ENCODE measurements around the gene RRBP1.
"Not testable (repeated sequence)": the region's sequence is repeated elsewhere in the genome, so short reads cannot be mapped to it uniquely, and the experiment has no call there.

Gene RRBP1

DNA sequence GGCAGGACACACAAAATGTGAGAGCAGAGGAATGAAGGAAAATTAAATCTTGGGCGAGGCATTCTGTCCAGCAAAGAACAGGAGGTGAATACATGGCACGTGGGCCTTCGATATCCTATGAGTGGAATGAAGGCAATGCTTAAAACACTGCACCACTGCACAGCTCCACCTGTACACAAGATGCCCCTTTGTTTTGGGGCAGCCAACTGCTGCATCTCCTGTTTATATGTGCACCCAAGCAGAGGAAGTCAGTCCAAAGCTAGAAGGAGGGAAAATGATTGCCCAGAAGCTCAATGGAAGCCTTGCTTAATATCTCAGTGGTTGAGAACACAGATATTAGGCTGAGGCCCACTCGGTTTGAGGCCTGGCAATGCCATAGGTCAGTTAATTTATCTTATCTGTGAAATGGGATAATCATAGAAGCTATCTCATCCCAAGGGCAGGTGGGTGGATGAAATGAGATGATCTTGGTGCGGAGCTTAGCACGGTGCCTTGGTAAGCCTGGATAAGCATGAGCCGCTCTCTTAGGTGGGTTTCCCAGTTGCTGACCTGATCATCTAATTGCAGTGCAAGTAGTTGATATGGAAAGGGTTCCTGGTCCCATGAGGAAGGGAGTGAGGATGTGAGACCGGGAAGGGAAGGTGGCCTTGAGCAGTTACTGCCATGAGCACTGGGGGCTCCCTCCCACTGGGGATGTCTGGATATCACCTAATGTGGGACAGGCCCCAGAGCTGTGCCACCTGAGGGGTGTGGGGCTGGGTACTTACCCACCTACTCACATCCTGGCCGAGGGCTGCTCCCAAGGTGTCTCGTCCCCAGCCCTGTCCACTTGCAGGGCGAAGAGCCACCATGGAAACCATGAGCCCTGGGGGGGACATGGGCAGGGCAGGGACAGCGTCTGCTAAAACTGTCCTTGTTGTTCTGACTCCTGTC is 27.6 kb upstream of the RRBP1 start:
- no peak for DNase-seq (ENCODE audit: low read depth in 2 of 2)

DNA sequence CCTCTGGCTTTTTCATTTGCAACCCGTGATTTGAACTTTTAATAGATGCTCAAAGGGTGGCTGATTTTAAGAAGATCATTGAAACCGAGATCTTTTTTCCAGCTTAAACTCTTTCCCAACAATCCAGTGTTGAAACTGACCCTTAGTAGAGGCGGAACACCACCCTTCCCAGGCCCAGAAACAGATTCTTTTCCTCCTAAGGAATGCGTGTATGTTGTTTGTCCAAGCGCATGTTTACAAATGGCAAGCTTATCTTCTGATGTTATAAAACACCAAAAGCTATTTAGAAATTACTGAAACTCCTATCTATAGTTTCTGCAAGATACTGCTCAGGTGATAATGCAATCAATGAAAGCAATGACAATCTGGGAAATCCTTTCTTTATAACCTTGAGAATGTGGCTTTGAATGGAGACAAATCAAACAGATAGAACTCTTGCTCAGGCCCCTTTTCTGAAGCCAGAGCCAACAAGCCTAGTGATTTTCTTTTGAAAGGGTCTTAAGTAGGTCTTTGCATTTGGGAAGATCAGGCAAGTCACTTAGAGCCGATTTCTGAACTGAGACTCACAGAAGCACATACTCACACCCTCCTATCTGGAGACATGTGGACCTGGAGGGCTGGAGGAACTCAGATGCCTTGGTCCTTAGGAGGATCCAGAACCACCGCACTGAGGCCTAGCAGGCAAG is 26.8 kb upstream of the RRBP1 start:
- no peak for DNase-seq (ENCODE audit: low read depth in 2 of 2)

DNA sequence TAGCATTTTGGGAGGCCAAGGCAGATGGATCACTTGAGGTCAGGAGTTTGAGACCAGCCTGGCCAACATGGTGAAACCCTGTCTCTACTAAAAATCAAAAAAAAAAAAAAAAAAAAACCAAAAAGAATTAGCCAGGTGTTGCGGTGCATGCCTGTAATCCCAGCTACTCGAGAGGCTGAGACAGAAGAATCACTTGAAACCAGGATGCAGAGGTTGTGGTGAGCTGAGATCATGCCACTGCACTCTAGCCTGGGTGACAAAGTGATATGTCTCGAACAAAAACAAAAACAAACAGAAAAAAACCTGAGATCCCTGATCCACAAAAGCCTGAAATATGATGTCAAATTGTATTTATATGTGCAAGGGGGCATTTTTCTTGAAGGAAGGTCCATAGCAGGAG is 25.9 kb upstream of the RRBP1 start:
- DNase-seq (ENCODE audit: low read depth in 2 of 2) = not testable (repeated sequence)

DNA sequence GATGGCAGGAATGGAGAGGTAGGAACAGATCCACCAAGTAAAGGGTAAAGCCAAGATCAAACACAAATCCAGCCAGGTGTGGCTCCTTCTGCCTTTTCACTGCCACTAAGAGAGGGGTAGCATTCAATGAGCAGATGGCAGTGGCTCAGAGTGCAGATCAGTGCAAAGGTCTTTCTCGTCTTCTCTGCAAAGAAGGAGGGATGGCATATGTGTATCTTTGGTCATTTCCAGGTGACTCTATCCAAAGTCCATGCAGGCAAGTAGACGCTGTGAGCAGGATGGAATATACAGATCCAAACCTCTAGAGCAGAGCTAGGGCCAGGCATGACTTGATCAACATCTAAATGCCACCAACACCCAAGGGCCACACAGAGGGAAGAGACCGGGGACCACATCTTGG is 24.6 kb upstream of the RRBP1 start:
- DNase-seq (ENCODE audit: low read depth in 2 of 2) = no peak

DNA sequence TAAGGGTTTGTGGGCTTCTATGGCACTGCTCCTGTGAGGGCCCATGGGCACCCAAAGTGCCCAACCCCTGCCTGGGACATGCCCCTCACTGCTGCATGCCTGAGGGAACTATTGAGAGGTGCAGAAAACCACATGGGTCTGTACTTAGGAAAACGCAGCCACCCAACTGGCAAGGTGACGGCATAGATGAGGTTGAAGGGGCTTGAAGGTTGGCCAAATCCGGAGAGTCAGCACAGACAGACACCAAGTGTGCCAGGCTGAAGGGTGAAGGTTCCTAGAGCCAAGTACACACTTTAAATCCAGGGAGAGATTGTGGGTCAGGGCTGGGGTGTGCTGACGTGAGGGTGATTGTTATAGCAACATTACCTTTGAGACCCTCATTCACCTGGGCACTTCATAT is 23.9 kb upstream of the RRBP1 start:
- no peak for DNase-seq (ENCODE audit: low read depth in 2 of 2)

DNA sequence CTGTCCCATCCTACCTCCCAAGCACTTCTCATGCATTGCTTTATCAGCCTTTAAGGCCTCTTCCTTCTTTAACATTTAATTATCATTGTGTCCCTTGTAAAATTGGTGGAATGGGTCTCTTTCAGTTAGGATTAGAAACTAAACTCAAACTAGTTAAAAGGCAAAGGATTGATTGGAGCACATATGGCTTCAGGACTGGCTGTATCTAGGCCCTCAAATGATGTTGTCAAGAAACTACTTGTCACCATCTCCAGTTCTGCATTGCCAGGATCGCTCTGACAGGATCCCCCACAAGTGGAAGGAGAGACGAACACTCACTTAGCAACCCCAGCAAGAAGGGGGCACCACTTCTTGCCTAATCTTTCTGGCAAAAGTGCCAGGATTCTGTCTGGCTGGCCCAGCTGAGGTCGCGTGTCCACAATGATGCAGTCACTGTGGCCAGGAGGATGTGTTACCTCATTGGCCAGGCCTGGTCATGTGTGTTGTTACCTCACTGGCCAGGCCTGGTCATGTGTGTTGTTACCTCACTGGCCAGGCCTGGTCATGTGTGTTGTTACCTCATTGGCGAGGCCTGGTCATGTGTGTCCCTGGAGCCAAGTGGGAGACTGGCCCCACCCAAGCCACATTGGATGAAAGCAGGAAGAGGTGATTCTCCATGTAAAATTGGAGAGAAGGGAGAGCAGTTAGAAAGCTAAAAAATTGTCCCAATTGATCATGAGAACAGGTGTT is 22.7 kb upstream of the RRBP1 start:
- DNase-seq (ENCODE audit: low read depth in 2 of 2) = no peak

DNA sequence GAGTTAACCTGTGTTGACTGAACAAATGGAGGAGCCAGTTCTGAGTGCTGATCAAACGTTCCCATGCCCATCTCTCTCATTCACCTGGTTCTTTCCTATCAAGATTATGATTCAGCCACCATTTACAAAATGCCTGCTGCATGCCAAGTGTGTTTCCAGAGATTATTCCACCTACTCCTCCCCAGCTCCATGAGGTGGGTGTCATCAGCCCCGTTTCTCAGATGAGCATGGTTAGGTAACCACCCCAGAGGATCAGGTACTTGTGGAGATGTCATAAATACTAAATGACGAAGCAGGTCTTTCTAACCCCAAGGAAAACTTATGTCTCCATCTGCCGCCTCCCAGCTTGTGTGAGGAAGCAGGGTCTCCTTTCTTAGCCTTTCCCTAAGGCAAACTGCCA is 19.8 kb upstream of the RRBP1 start:
- no peak for DNase-seq (ENCODE audit: low read depth in 2 of 2)

DNA sequence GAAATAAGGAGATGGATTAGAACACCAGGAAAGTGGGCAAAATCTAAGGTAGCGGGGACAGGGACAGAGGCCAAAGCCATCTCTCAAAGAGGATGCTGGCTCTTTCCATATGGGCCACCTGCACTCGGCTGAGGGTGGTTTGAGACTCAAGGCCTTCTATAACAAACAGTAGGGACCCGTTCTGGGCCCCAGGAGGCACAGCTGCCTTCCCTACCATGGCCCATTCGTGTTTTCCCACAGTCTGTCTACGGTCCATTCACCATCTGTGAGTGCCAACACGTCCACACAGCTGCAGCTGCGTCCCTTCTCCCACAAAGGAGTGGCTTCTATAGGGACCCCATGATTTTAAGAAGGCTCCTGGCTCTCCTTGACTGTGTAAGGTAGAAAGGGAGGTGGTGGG is 18.6 kb upstream of the RRBP1 start:
- DNase-seq (ENCODE audit: low read depth in 2 of 2) = no peak

DNA sequence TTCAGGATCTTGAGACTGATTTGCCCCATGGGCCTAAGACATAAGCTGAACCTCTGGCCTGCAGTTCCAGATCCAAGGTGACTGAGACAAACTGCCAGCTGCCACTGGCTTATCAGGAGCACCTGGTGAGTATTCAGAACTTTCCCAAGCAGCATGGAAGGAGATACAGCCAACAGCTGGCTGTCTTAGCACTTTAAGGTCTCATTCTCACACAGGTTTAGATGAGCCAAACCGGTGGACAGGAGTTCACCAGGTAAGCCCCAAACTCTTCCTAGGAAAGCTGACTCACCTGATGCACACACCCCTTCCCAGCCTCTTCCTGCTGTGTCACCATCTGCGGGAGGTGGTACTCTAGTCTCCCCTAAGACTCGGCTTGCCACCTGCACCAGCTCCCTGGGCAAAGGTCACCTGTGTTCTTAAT is 17.9 kb upstream of the RRBP1 start, which contains the start of gene BANF2:
Gene BANF2, plus strand, starts transcription at position 36 of the 421 bp plus-strand sequence. CDS start 25,060 bp downstream, outside the sequence.
- no peak for DNase-seq (ENCODE audit: low read depth in 2 of 2)

DNA sequence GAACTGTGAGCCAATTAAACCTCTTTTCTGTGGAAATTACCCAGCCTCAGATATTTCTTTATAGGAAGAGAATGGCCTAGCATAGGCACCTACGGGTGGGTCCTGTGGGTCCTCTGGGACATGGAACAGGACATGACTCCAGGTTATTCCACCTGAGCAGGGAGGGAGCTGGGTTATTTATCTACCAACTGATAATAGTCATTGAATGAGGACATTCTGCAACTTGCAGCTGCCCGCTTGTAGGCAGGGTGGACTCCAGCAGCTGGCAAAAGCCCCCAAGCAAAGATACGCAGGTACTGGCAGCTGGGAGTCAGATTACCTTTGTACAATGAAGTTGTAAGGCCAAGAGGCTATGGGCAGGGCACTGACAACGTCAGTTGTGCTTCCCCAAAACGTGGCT is 16.3 kb upstream of the RRBP1 start:
- no peak for DNase-seq (ENCODE audit: low read depth in 2 of 2)

DNA sequence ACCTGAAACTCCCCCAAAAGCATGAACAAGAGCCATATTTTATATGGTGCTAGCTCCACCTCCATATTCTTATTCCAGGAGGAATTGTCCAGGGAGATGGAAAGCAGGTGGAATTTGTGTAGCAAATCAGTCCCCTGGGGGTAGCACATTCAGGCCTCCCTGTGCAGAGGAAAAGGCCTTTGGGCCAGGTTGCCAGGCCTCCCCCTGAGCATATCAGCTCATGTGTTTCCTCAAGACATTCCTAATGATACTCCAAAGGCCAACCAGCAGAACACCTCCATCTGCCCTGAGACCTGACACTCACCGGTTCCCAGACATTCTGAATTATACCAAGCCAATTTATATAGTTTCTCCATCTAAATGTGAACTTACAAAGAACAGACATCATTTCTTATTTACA is 15.1 kb upstream of the RRBP1 start:
- DNase-seq (ENCODE audit: low read depth in 2 of 2) = no peak

DNA sequence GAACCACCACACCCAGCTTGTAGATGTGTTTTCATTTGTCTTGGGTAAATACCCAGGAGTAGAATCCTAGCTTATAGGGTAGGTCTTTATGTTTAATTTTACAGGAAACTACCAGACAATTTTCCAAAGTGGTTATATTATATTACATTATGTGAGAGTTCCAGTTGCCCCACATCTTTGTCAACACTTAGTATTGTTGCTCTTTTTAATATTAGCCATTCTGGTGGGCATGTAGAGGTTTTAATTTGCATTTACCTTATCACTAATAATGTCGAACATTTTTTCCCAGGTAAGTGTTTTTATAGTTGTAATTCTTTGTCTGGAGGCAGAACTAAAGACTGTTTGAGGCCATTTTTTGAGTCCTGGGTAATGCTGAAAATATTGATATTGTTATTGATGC is 14.2 kb upstream of the RRBP1 start:
- no peak for DNase-seq (ENCODE audit: low read depth in 2 of 2)

DNA sequence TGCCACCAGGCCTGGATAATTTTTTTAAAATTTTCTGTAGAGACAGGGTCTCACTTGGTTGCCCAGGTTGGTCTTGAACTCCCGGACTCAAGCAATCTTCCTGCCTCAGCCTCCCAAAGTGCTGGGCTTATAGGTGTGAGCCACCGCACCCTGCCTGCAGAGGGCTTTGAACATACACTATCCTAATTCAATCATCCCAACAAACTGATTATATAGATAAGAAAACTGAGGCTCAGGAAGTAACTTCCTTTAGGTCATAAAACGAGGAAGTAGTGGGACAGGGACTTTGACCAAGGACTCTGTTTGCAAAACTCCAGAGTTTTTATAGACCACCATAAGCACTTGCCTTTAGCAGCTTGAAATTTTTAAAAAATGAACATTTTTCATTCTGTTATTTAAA is 12.7 kb upstream of the RRBP1 start:
- DNase-seq (ENCODE audit: low read depth in 2 of 2) = no peak

DNA sequence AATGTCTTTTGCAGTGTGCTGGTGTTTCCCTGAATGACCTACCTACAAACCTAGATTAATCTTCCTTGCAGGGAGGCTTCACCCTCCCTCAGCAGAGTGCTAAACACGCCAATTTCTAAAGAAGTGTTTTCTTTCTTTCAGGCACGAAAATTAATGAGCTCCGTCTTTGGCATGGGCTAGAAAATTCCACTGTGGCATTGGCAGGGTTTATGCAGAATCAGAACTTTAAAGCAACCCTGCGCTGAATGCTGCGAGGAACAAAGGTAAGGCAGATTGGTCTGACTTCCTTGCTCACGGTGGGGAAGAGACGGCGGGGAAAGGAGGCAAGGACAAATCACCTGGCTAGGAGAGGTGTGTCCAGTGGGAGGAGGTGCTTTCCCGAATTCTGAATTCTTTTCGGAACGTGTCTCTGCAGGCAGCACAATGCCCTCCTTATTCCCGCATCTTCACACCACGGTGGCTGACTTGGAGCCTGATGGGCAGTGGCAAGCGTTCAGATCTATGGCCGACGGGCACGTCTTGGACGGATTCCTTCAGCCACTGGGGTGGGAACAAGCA is 11.5 kb upstream of the RRBP1 start:
- DNase-seq (ENCODE audit: low read depth in 2 of 2) = no peak

DNA sequence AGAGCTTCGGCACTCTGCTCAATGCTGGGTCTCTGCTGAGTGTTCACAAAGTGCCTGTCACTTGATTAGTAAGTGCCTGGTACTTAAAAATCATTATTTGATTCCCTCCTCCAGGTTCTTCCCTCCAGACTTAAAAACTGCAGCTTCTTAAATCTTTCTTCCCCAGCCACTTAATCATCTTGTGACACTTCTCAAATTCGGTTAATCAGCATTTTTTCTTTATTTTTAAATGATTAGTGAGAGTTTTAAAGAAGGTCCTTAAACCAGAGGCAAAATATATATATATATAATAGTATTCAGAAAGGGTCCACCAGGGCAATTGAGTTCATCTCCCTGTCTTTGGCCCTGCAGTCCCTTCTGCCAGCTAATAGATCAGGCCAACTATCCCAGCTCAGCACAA is 9.7 kb upstream of the RRBP1 start:
- no peak for DNase-seq (ENCODE audit: low read depth in 2 of 2)

DNA sequence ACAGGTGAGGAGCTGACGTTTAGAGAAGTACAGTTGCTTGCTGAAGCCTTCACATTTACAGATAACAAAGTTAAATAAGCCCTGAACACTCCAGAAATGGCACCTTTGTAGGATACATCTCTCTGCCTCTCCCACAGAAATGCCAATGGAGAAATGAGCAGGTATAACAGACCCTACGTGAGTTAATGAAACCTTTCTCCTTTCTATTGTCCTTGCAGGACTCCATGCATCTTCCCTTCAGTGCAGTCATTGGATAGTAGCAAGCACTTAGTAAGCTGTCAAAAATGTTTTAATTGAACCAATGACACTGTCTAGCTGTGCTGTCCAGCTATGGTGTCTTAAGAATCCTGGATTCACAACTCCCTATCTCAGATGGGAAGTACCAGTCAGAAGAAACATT is 8.1 kb upstream of the RRBP1 start:
- no peak for DNase-seq (ENCODE audit: low read depth in 2 of 2)

DNA sequence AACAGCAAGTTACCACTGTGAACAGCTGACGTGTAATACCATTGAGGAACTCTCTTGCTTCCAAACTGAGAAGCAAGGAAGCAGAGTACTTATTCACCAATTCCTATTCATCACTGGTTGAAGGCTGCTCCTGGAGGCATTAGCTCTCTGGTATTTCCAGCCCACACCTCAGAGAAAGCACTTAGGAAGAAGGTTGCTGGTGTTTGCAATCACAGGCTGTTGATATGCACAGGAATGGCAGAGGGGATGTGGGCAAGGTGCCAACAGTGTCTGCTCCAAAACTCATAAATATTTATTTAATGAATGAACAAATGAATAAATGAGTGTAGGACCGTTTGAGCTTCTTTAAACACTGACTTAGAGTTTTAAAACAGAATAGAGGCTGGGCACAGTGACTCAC is 6.9 kb upstream of the RRBP1 start:
- no peak for DNase-seq (ENCODE audit: low read depth in 2 of 2)

DNA sequence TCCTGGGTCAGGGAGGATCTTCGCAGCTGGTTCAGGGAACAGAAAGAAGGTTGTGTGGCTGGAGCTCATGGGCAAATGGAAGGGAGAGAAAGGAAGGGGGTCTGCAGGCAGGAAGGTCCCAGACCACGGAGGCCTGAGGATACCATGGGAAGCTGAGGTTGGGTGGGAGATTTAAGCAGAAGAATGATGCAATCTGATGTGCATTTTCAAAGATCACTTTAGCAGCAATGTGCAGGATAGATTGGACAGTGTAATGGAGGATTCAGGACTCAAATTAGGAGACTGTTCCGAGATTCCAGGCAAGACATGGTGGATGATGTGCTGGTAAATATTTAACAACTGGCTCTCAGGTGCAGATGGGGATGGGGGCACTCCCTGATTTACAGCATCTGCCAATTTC is 5.8 kb upstream of the RRBP1 start:
- no peak for DNase-seq (ENCODE audit: low read depth in 2 of 2)

DNA sequence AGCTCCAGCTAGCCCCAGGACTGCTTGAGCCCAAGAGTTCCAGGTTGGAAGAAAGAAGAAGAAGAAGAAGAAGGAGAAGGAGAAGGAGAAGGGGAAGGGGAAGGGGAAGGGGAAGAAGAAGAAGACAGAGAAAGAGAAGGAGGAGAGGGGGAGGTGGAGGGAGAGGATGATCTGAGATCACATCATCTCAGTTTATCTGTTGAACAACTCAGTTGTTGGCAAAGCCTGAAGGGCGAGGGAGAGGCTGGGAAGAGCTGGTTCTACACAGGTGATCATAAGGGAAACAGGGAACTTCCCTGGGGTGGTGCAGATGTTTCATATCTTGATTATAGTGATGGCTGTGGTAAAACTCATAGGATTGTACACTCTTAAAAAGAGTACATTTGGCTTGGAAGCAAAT is 3.1 kb upstream of the RRBP1 start:
- no peak for DNase-seq (ENCODE audit: low read depth in 2 of 2)

DNA sequence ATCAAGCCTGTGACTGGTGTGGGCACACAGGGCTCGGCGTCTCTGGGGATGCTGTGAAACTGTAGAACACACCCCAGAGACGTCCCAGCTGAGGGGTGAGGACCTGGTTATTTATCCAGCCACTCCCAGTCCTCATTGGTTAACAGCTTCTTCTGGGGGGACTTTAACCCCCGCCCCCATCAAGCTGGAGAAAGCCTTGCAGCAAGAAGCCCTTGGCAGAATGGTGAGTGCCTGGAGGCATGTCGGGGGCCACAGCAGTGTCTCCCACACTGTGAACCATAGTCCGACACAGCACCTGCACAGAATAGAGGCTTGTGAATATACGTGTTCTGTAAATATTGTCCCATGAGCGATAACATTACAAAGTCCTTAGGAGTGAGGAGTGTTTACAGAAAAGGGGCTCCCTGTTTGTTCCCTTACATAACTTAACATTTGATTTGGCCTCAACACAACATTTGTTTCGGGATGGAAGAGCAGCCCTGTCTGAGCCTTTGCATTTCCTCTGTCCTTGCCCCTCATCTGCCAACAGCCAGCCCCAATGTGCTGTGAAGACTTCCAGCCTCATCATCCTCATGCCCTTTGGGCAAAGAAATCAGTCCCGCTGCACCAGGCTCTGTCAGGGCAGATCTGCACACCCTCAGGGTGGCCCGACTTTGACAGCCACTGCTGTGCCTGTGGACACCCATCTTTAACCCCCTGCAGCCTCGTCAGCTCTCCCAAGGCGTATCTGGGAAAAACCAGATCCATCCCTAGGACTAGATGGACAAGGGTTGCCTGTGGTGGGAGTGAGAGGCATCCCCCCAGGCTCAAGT is 2.2 kb upstream of the RRBP1 start:
- no peak for DNase-seq (ENCODE audit: low read depth in 2 of 2)
